ENCODE results near the gene GBP1. TPM values are rescaled to one million over a fixed set of nuclear protein-coding genes. Genes with fewer than 3 reads are reported as not detected.

The GBP1 gene
- total RNA-seq, 1 donor, result 162 TPM

GRCh38 chr1:89100412-89100811, 35.4 kb upstream of the GBP1 start:
- no peak for DNase-seq (ENCODE audit: low read depth)
- no peak for TF ChIP-seq CTCF (IDR thresholded peaks at IDR 0.05; ENCODE audit: insufficient read depth, low read depth, low read length)

GRCh38 chr1:89098857-89099256, 33.8 kb upstream of the GBP1 start:
- H3K4me3 ChIP-seq (ENCODE audit: low read depth, low read length), result no peak overlapping the region
- DNase-seq (ENCODE audit: low read depth), result no peak
- no peak for TF ChIP-seq CTCF (IDR thresholded peaks at IDR 0.05; ENCODE audit: insufficient read depth, low read depth, low read length)

More at GRCh38 chr1:89100412-89100811, 35.4 kb upstream of the GBP1 start:
- H3K4me3 ChIP-seq (ENCODE audit: low read depth, low read length), result no peak overlapping the region

GRCh38 chr1:89095737-89096136, 30.7 kb upstream of the GBP1 start:
- DNase-seq (ENCODE audit: low read depth), result no peak
- TF ChIP-seq CTCF (IDR thresholded peaks at IDR 0.05; ENCODE audit: insufficient read depth, low read depth, low read length), result no peak
- H3K4me3 ChIP-seq (ENCODE audit: low read depth, low read length), result no peak overlapping the region

GRCh38 chr1:89089962-89090361, 25.0 kb upstream of the GBP1 start:
- no peak for TF ChIP-seq CTCF (IDR thresholded peaks at IDR 0.05; ENCODE audit: insufficient read depth, low read depth, low read length)
- peak; percentile 22 for DNase-seq (ENCODE audit: low read depth)
- no peak overlapping the region for H3K4me3 ChIP-seq (ENCODE audit: low read depth, low read length)

- peak; percentile 7 for DNase-seq (ENCODE audit: low read depth)
- TF ChIP-seq CTCF (IDR thresholded peaks at IDR 0.05; ENCODE audit: insufficient read depth, low read depth, low read length), result no peak
- no peak overlapping the region for H3K4me3 ChIP-seq (ENCODE audit: low read depth, low read length)
These were observed 23.6 kb upstream of the GBP1 start for GRCh38 chr1:89088572-89088971.

GRCh38 chr1:89087241-89087640, 22.2 kb upstream of the GBP1 start:
- no peak for DNase-seq (ENCODE audit: low read depth)
- no peak for TF ChIP-seq CTCF (IDR thresholded peaks at IDR 0.05; ENCODE audit: insufficient read depth, low read depth, low read length)
- no peak overlapping the region for H3K4me3 ChIP-seq (ENCODE audit: low read depth, low read length)

GRCh38 chr1:89085781-89086180, 20.8 kb upstream of the GBP1 start:
- no peak for TF ChIP-seq CTCF (IDR thresholded peaks at IDR 0.05; ENCODE audit: insufficient read depth, low read depth, low read length)
- DNase-seq (ENCODE audit: low read depth), result no peak
- no peak overlapping the region for H3K4me3 ChIP-seq (ENCODE audit: low read depth, low read length)

Data from fibroblast of villous mesenchyme (primary cell).